Astrocyte (in vitro differentiated cells and primary cell): Measurements from ENCODE around the gene PLEKHA6. TPM values are rescaled to one million over a fixed set of nuclear protein-coding genes. Genes with fewer than 3 reads are reported as not detected.

Experiments
- DNase-seq: peaks from one replicate; pipeline ENCODE4 v3.0.0-alpha.2; 2010; ENCODE audit warnings: low read depth
- FAIRE-seq: peaks from 2 replicates; lab custom pipeline; 2011; peaks lifted over from hg19 to GRCh38; lab: Jason Lieb, UNC
- H2AFZ ChIP-seq: 2 replicates; pipeline ENCODE4 v1.6.0; 2012; ENCODE audit warnings: low read depth, low read length, inconsistent platforms
- H3K27ac ChIP-seq: 2 replicates; pipeline ENCODE4 v1.5.1; 2011; ENCODE audit warnings: low read depth, low read length, inconsistent platforms
- H3K27me3 ChIP-seq: 2 replicates; pipeline ENCODE4 v1.6.0; 2011; ENCODE audit warnings: low read length, inconsistent platforms; ENCODE audit not compliant: insufficient read depth
- H3K36me3 ChIP-seq: 2 replicates; pipeline ENCODE4 v1.5.1; 2011; ENCODE audit warnings: low read length, inconsistent platforms; ENCODE audit not compliant: insufficient read depth
- H3K4me1 ChIP-seq: 2 replicates; pipeline ENCODE4 v1.5.1; 2011; ENCODE audit warnings: low read length, inconsistent platforms; ENCODE audit not compliant: insufficient read depth
- H3K4me2 ChIP-seq: 2 replicates; pipeline ENCODE4 v1.6.0; 2012; ENCODE audit warnings: low read length, inconsistent platforms
- H3K4me3 ChIP-seq: 2 replicates; pipeline ENCODE4 v1.5.1; 2011; ENCODE audit warnings: low read depth, mild to moderate bottlenecking, low read length, inconsistent platforms; ENCODE audit not compliant: insufficient read depth
- H3K79me2 ChIP-seq: 2 replicates; pipeline ENCODE4 v1.6.0; 2012; ENCODE audit warnings: mild to moderate bottlenecking, low read length, inconsistent platforms; ENCODE audit not compliant: insufficient read depth
- H3K9ac ChIP-seq: 2 replicates; pipeline ENCODE4 v1.6.0; 2012; ENCODE audit warnings: mild to moderate bottlenecking, low read length, inconsistent platforms
- H3K9me3 ChIP-seq: 2 replicates; pipeline ENCODE4 v1.5.1; 2012; ENCODE audit warnings: low read depth, mild to moderate bottlenecking, low read length, inconsistent platforms; ENCODE audit not compliant: insufficient read depth
- H4K20me1 ChIP-seq: 2 replicates; pipeline ENCODE4 v1.6.0; 2012; ENCODE audit warnings: low read length, inconsistent platforms; ENCODE audit not compliant: insufficient read depth
- H3K27ac Mint-ChIP-seq: one replicate; pipeline ENCODE4 v1.8.0; 2021; ENCODE audit warnings: mild to moderate bottlenecking, mixed read lengths; ENCODE audit not compliant: unreplicated experiment
- H3K27me3 Mint-ChIP-seq: one replicate; pipeline ENCODE4 v1.8.0; 2021; ENCODE audit warnings: low read depth, mixed read lengths; ENCODE audit not compliant: unreplicated experiment
- H3K36me3 Mint-ChIP-seq: one replicate; pipeline ENCODE4 v1.8.0; 2021; ENCODE audit warnings: low read depth, mixed read lengths; ENCODE audit not compliant: unreplicated experiment
- H3K4me1 Mint-ChIP-seq: one replicate; pipeline ENCODE4 v1.8.0; 2021; ENCODE audit warnings: low read depth, mixed read lengths; ENCODE audit not compliant: unreplicated experiment
- H3K4me3 Mint-ChIP-seq: one replicate; pipeline ENCODE4 v1.8.0; 2021; ENCODE audit warnings: mild to moderate bottlenecking, moderate library complexity, mixed read lengths; ENCODE audit not compliant: unreplicated experiment
- H3K9me3 Mint-ChIP-seq: one replicate; pipeline ENCODE4 v1.8.0; 2021; ENCODE audit warnings: mild to moderate bottlenecking, mixed read lengths; ENCODE audit not compliant: unreplicated experiment
- CTCF ChIP-seq: IDR thresholded peaks from 2 replicates; pipeline ENCODE4 v1.5.1; 2011; ENCODE audit warnings: low read depth, mild to moderate bottlenecking, inconsistent platforms, low read length, moderate library complexity; ENCODE audit not compliant: insufficient read depth
- EZH2 ChIP-seq: IDR thresholded peaks from 2 replicates; pipeline ENCODE4 v1.6.1; 2012; ENCODE audit warnings: mild to moderate bottlenecking, low read length, inconsistent platforms; ENCODE audit not compliant: insufficient read depth
- total RNA-seq: library from RNA; stranded (reverse); gene quantifications from 2 replicates; pipeline ENCODE4 v1.2.1, GENCODE V29; 2021

The PLEKHA6 gene
- total RNA-seq, 1 donor from 2014 or later, result 1.5 TPM

- H3K27ac Mint-ChIP-seq, result no peak overlapping the region
- Histone ChIP-seq H3K4me1 (no peaks in the 10 kb centered on the region), H3K27me3 (peaks cover 54% of the 10 kb centered on the region), H3K4me3 (no peak overlapping the region), H3K79me2 (no peaks in the 10 kb centered on the region), H3K9ac (no peak overlapping the region), H3K4me2 (no peak overlapping the region), H3K36me3 (no peaks in the 10 kb centered on the region), H4K20me1 (no peaks in the 10 kb centered on the region), H2AFZ (no peak overlapping the region), H3K9me3 (no peaks in the 10 kb centered on the region), H3K27ac (no peak overlapping the region)
- no peak overlapping the region for H3K4me3 Mint-ChIP-seq
- H3K4me1 Mint-ChIP-seq, result no peaks in the 10 kb centered on the region
- H3K9me3 Mint-ChIP-seq, result no peaks in the 10 kb centered on the region
- FAIRE-seq (no peak), DNase-seq (no peak)
- no peak for TF ChIP-seq CTCF
- TF ChIP-seq EZH2, result no peak
- H3K36me3 Mint-ChIP-seq, result peaks cover 2% of the 10 kb centered on the region
- H3K27me3 Mint-ChIP-seq, result peaks cover 75% of the 10 kb centered on the region
These were observed 79.4 kb downstream of the PLEKHA6 start for GRCh38 chr1:204280099-204280961.

- Histone ChIP-seq H3K27me3 (peaks cover 54% of the 10 kb centered on the region), H3K4me2 (no peak overlapping the region), H3K36me3 (no peaks in the 10 kb centered on the region), H3K79me2 (no peaks in the 10 kb centered on the region), H3K4me1 (no peaks in the 10 kb centered on the region), H2AFZ (no peak overlapping the region), H3K9me3 (no peaks in the 10 kb centered on the region), H4K20me1 (no peaks in the 10 kb centered on the region), H3K9ac (no peak overlapping the region), H3K27ac (no peak overlapping the region), H3K4me3 (no peak overlapping the region)
- H3K36me3 Mint-ChIP-seq, result peaks cover 2% of the 10 kb centered on the region
- DNase-seq (no peak), FAIRE-seq (no peak)
- H3K4me3 Mint-ChIP-seq, result no peak overlapping the region
- H3K4me1 Mint-ChIP-seq, result no peaks in the 10 kb centered on the region
- no peaks in the 10 kb centered on the region for H3K9me3 Mint-ChIP-seq
- no peak overlapping the region for H3K27ac Mint-ChIP-seq
- no peak for TF ChIP-seq EZH2
- TF ChIP-seq CTCF, result no peak
- peaks cover 78% of the 10 kb centered on the region for H3K27me3 Mint-ChIP-seq
These were observed 80.8 kb downstream of the PLEKHA6 start for GRCh38 chr1:204278958-204279357.

- Mint-ChIP-seq H3K4me1 (no peaks in the 10 kb centered on the region), H3K27ac (no peak overlapping the region), H3K27me3 (peaks cover 71% of the 10 kb centered on the region), H3K36me3 (peaks cover 2% of the 10 kb centered on the region), H3K4me3 (no peak overlapping the region), H3K9me3 (no peaks in the 10 kb centered on the region)
- Histone ChIP-seq H3K9me3 (no peaks in the 10 kb centered on the region), H3K79me2 (no peaks in the 10 kb centered on the region), H3K9ac (no peak overlapping the region), H3K36me3 (no peaks in the 10 kb centered on the region), H3K4me3 (no peak overlapping the region), H3K4me2 (no peak overlapping the region), H4K20me1 (no peaks in the 10 kb centered on the region), H2AFZ (no peak overlapping the region), H3K4me1 (no peaks in the 10 kb centered on the region), H3K27me3 (peaks cover 49% of the 10 kb centered on the region), H3K27ac (no peak overlapping the region)
- no peak for TF ChIP-seq EZH2
- TF ChIP-seq CTCF, result no peak
- no peak for FAIRE-seq
- DNase-seq, result no peak
These were observed 81.5 kb downstream of the PLEKHA6 start for GRCh38 chr1:204278251-204278650.
